ENCODE data around the gene SDCBP2. TPM values are rescaled to one million over a fixed set of nuclear protein-coding genes. Genes with fewer than 3 reads are reported as not detected.

Gene SDCBP2
- total and polyA plus RNA-seq, 4 donors = 4.1 to 20.1 (median 14.3) TPM

DNA sequence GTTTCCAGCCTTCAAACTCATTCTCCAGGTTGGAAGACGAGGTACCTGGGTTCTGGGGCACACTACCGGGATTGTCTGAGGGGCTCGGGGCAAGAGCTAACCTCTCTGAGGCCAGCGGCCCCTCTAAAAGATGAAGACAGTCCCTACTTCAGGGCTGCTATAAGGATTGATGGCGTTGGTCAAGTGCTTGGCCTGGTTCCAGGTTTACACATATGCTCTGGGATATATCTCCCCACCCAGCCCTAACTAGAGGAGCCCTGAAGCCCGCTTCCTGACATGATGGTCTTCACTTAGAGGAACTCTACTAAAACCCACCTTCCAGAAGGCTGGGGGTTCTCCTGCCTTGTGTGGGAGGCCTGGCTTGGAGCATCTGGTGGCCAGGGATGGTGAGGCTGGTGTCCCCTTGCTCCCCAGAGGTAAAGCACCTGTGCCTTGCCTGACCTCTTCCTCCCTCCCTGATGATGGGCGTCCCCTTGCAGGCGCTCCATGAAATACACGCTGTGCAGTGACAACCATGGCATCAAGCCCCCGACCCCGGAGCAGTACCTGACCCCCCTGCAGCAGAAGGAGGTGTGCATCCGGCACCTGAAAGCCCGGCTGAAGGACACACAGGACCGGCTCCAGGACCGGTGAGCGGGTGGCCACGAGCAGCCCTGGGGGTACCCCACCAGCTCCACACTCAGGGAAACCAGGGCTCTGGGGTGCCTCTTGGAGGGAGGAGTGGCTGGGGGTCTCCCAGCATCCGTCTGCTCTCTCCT is 28.7 kb downstream of the SDCBP2 start:
- Histone ChIP-seq H3K27ac (ENCODE audit: low read depth, low read length) (no peak overlapping the region), H3K4me1 (ENCODE audit: control insufficient read depth, insufficient read depth, low read length) (no peaks in the 10 kb centered on the region), H3K36me3 (ENCODE audit: control insufficient read depth, insufficient read depth, low read length) (peaks cover 68% of the 10 kb centered on the region), H3K27me3 (ENCODE audit: control insufficient read depth, insufficient read depth, low read length) (no peaks in the 10 kb centered on the region), H3K4me3 (ENCODE audit: low read depth, low read length) (no peak overlapping the region), H3K9me3 (ENCODE audit: control insufficient read depth, insufficient read depth, low read length) (no peaks in the 10 kb centered on the region)
- WGBS (ENCODE audit: insufficient coverage) = 91% methylated on average over 13 of the region's 18 CpGs
- no peak for DNase-seq (ENCODE audit: low read depth in 4 of 6, low spot score in 6 of 6)

DNA sequence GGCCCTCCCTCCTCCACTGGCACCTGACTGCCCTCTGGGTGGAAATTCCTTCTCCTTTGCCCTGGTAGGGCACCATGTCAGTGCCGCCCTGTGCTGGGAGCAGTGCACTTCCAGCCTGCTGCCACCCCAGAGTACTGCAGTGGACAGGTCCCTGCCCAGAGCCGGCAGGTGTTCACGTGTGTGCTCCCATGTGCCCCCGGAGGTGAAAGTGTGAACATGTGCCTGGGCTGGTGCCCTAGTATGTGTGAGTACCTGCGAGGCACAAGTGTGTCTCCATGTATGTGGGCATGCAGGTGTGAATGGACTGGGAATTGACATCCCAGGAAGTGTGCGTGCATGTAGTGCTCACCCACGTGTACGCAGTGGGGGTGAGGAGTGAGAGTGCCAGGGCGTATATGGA is 29.4 kb downstream of the SDCBP2 start:
- DNase-seq (ENCODE audit: low read depth in 4 of 6, low spot score in 6 of 6) = no peak
- Histone ChIP-seq H3K36me3 (ENCODE audit: control insufficient read depth, insufficient read depth, low read length) (peaks cover 68% of the 10 kb centered on the region), H3K4me1 (ENCODE audit: control insufficient read depth, insufficient read depth, low read length) (peaks cover 1% of the 10 kb centered on the region), H3K4me3 (ENCODE audit: low read depth, low read length) (no peak overlapping the region), H3K27ac (ENCODE audit: low read depth, low read length) (no peak overlapping the region), H3K9me3 (ENCODE audit: control insufficient read depth, insufficient read depth, low read length) (no peaks in the 10 kb centered on the region), H3K27me3 (ENCODE audit: control insufficient read depth, insufficient read depth, low read length) (no peaks in the 10 kb centered on the region)
- WGBS (ENCODE audit: insufficient coverage) = 76% methylated on average over 6 of the region's 9 CpGs

DNA sequence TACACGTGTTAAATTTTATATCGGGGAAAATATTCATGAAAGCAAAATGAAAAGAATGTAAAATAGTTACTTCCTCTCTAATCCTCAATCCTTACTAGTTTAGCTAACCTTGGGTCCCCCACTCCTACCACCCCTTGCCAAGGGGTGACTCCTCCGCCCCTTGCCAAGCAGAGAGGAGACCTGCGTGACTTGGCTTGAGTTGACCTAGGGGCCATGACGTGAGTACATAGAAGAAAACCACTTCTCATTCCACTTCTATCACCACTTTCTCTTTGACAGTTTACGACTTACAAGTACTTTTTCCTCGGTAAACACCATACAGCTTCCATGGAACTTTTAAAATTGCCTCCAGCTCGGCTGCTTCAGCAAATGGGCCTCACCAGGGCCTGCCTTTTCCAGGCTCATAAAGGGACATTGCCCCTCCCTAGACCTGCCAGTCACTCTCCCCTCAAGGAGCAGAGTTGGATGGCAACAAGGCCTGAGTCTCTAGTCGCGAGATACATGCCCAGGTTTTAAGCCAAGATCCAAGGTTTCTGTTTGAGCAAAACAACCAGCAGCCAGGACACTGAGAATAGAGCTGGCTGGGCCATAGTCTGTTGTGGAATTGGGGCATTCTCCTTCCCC is 29.9 kb downstream of the SDCBP2 start:
- 88% methylated on average over 8 of the region's 10 CpGs for WGBS (ENCODE audit: insufficient coverage)
- DNase-seq (ENCODE audit: low read depth in 4 of 6, low spot score in 6 of 6) = no peak
- Histone ChIP-seq H3K9me3 (ENCODE audit: control insufficient read depth, insufficient read depth, low read length) (no peaks in the 10 kb centered on the region), H3K4me3 (ENCODE audit: low read depth, low read length) (no peak overlapping the region), H3K27me3 (ENCODE audit: control insufficient read depth, insufficient read depth, low read length) (no peaks in the 10 kb centered on the region), H3K27ac (ENCODE audit: low read depth, low read length) (no peak overlapping the region), H3K36me3 (ENCODE audit: control insufficient read depth, insufficient read depth, low read length) (peaks cover 72% of the 10 kb centered on the region), H3K4me1 (ENCODE audit: control insufficient read depth, insufficient read depth, low read length) (peaks cover 7% of the 10 kb centered on the region)

DNA sequence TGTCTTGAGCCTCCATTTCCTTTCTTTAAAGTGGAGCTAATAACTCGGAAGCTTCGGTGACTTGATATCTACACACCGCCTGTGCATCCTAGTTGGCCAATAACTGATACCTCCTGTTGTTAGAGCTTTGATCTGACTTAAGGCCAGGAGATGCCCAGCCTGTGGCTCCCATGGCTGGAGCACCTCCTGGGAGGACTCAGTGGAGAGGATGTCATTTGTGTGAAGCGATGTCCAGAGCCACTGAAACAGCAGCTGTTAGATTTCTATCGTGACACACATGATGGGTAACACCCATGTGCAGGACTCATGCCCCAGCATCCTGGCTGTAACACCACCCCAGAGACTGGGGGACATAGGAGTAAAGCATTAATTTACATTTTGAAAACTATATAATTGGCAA is 30.8 kb downstream of the SDCBP2 start:
- H3K4me3 ChIP-seq (ENCODE audit: low read depth, low read length) = no peak overlapping the region
- DNase-seq (ENCODE audit: low read depth in 4 of 6, low spot score in 6 of 6) = no peak
- peaks cover 15% of the 10 kb centered on the region for H3K4me1 ChIP-seq (ENCODE audit: control insufficient read depth, insufficient read depth, low read length)
- H3K9me3 ChIP-seq (ENCODE audit: control insufficient read depth, insufficient read depth, low read length) = no peaks in the 10 kb centered on the region
- H3K27ac ChIP-seq (ENCODE audit: low read depth, low read length) = no peak overlapping the region
- no peaks in the 10 kb centered on the region for H3K27me3 ChIP-seq (ENCODE audit: control insufficient read depth, insufficient read depth, low read length)
- WGBS (ENCODE audit: insufficient coverage) = 85% methylated on average over 4 of the region's 5 CpGs
- H3K36me3 ChIP-seq (ENCODE audit: control insufficient read depth, insufficient read depth, low read length) = peaks cover 72% of the 10 kb centered on the region

DNA sequence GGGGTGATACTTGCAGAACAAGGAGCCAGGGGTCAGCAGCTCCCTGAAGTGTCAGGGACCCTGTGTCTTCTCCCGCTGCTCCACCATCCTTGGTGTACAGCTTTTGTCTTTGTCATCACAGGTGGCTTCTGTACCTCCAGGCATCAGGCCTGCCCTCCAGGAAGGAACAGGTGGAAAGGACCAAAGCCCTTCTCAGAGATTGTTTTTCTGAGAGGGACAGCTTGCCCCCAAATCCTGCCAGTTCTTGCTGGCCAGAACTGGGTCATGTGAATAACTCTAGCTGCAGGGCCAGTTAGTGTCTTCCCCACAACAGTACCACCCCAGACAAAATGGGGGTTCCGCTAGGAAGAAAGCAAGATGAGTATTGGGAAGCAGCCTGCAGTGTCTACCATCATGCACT is 31.5 kb downstream of the SDCBP2 start:
- Histone ChIP-seq H3K9me3 (ENCODE audit: control insufficient read depth, insufficient read depth, low read length) (no peaks in the 10 kb centered on the region), H3K27me3 (ENCODE audit: control insufficient read depth, insufficient read depth, low read length) (no peaks in the 10 kb centered on the region), H3K36me3 (ENCODE audit: control insufficient read depth, insufficient read depth, low read length) (peaks cover 65% of the 10 kb centered on the region), H3K4me3 (ENCODE audit: low read depth, low read length) (no peak overlapping the region), H3K4me1 (ENCODE audit: control insufficient read depth, insufficient read depth, low read length) (peaks cover 16% of the 10 kb centered on the region), H3K27ac (ENCODE audit: low read depth, low read length) (no peak overlapping the region)
- no peak for DNase-seq (ENCODE audit: low read depth in 4 of 6, low spot score in 6 of 6)
- 100% methylated on average over 1 of the region's 2 CpGs for WGBS (ENCODE audit: insufficient coverage)

DNA sequence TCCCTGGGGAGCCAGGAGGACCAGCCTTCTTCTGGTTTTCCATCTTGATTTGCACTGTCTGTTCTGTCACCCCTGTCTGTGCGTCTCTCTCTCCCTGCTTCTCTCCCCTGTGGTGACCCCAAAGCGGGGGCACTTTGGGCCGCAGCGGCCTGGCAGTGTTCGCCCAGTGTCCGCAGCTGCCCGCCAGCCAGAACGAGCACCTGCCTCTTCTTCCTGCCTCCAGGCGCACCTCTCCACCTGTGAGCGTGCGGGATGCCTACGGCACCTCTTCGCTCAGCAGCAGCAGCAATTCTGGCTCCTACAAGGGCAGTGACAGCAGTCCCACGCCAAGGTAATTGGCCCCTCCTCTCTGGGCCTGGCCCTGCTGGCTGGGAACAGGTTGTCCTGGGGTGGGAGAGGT is 32.0 kb downstream of the SDCBP2 start:
- Histone ChIP-seq H3K4me1 (ENCODE audit: control insufficient read depth, insufficient read depth, low read length) (peaks cover 16% of the 10 kb centered on the region), H3K36me3 (ENCODE audit: control insufficient read depth, insufficient read depth, low read length) (peaks cover 65% of the 10 kb centered on the region), H3K4me3 (ENCODE audit: low read depth, low read length) (no peak overlapping the region), H3K9me3 (ENCODE audit: control insufficient read depth, insufficient read depth, low read length) (no peaks in the 10 kb centered on the region), H3K27ac (ENCODE audit: low read depth, low read length) (no peak overlapping the region), H3K27me3 (ENCODE audit: control insufficient read depth, insufficient read depth, low read length) (no peaks in the 10 kb centered on the region)
- no peak for DNase-seq (ENCODE audit: low read depth in 4 of 6, low spot score in 6 of 6)
- WGBS (ENCODE audit: insufficient coverage) = 90% methylated on average over 14 of the region's 14 CpGs

DNA sequence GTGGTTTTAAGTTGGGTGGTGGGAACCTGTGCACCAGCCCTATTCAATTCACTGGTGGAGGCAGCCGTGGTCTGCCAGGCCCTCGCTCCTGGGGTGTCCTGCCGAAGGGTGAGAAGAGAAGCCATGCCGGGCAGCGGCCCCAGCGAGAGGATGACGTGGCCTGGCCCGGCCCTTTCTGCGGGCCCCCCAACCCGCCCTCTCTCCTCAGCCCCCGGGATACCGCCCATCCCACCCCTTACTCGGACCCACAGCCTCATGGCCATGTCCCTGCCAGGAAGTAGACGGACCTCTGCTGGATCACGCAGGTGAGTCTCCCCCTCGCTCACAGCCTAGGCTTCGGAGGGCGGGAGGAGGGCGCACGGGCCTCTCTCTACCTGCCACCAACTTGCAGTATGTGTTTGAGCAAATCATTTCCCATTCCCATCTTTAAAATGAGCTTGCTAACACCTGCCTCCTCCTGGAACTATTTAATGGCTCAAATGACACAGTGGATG is 32.8 kb downstream of the SDCBP2 start:
- no peak for DNase-seq (ENCODE audit: low read depth in 4 of 6, low spot score in 6 of 6)
- 90% methylated on average over 20 of the region's 20 CpGs for WGBS (ENCODE audit: insufficient coverage)

DNA sequence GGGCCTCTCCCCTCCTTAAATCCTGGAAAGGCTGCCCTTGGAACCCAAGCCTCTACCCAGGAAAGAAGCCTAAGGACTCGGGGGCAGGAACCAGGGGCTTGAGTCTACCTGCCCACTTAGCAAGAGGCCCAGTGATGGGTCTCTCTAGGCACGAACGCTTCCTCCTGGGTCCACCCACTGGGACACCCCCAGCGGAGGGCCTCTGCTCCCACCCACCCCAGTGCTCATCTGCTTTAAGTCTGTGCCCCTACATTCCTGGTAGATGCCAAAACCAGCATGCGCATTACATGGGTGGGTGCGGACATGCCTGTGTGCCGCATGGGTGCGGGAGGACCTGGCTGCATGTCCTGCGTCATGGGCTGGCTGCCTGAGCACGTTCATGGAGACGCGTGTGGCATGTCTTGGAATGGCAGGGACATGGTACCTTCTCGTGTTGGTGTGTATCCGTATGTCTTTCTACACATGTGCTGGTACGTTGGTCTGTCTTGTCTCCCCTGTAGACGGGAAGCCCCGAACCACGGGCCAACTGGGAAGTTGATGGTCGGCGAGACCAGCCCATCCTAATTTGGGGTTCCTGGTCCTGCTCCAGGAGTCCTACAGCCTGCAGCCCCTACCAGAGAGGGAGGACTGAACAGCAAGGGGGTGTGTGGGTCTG is 33.5 kb downstream of the SDCBP2 start:
- Histone ChIP-seq H3K4me1 (ENCODE audit: control insufficient read depth, insufficient read depth, low read length) (peaks cover 20% of the 10 kb centered on the region), H3K27ac (ENCODE audit: low read depth, low read length) (no peak overlapping the region), H3K9me3 (ENCODE audit: control insufficient read depth, insufficient read depth, low read length) (no peaks in the 10 kb centered on the region), H3K27me3 (ENCODE audit: control insufficient read depth, insufficient read depth, low read length) (no peaks in the 10 kb centered on the region), H3K36me3 (ENCODE audit: control insufficient read depth, insufficient read depth, low read length) (peaks cover 56% of the 10 kb centered on the region), H3K4me3 (ENCODE audit: low read depth, low read length) (no peak overlapping the region)
- no peak for DNase-seq (ENCODE audit: low read depth in 4 of 6, low spot score in 6 of 6)
- WGBS (ENCODE audit: insufficient coverage) = 90% methylated on average over 19 of the region's 20 CpGs

More for the DNA sequence above, 32.8 kb downstream of the SDCBP2 start:
- no peaks in the 10 kb centered on the region for H3K27me3 ChIP-seq (ENCODE audit: control insufficient read depth, insufficient read depth, low read length)
- H3K4me1 ChIP-seq (ENCODE audit: control insufficient read depth, insufficient read depth, low read length) = peaks cover 16% of the 10 kb centered on the region
- peaks cover 64% of the 10 kb centered on the region for H3K36me3 ChIP-seq (ENCODE audit: control insufficient read depth, insufficient read depth, low read length)
- no peaks in the 10 kb centered on the region for H3K9me3 ChIP-seq (ENCODE audit: control insufficient read depth, insufficient read depth, low read length)
- H3K4me3 ChIP-seq (ENCODE audit: low read depth, low read length) = no peak overlapping the region
- H3K27ac ChIP-seq (ENCODE audit: low read depth, low read length) = no peak overlapping the region

DNA sequence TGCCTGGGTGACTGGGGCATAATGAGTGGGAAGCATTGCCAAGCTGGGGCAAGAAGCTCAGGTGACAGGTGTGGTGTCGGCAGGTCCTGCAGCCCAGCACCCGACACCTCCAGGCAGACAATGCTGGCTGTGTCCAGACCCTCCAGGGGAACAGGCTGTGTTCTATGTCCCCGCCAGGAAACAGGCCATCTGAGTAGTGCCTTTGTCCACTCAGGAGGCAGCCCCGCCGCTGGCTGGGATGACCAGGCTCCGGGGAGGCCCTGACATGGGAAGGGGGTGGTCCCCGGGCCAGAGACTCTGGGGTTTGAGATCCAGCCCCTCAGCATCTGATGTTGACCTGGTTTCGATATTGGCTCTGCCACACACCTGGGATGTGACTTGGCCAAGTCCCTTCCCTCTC is 34.4 kb downstream of the SDCBP2 start:
- H3K27ac ChIP-seq (ENCODE audit: low read depth, low read length) = no peak overlapping the region
- H3K9me3 ChIP-seq (ENCODE audit: control insufficient read depth, insufficient read depth, low read length) = no peaks in the 10 kb centered on the region
- 79% methylated on average over 8 of the region's 8 CpGs for WGBS (ENCODE audit: insufficient coverage)
- no peak for DNase-seq (ENCODE audit: low read depth in 4 of 6, low spot score in 6 of 6)
- H3K36me3 ChIP-seq (ENCODE audit: control insufficient read depth, insufficient read depth, low read length) = peaks cover 47% of the 10 kb centered on the region
- no peak overlapping the region for H3K4me3 ChIP-seq (ENCODE audit: low read depth, low read length)
- H3K27me3 ChIP-seq (ENCODE audit: control insufficient read depth, insufficient read depth, low read length) = no peaks in the 10 kb centered on the region
- H3K4me1 ChIP-seq (ENCODE audit: control insufficient read depth, insufficient read depth, low read length) = peaks cover 20% of the 10 kb centered on the region

All from spinal cord (tissue), 10 donors.